Neural cell (in vitro differentiated cells): ENCODE results near the gene FUT8. TPM values are rescaled to one million over a fixed set of nuclear protein-coding genes. Genes with fewer than 3 reads are reported as not detected.
A peak's percentile ranks its signal among the peaks of the same experiment; 100 is the strongest.

ENCODE experiments used
- H2AFZ ChIP-seq: fragments of 200-600, 300-800 bp; sonication (generic), shearing (Covaris generic); 2 replicates; pipeline ENCODE4 v1.6.0; 2014; ENCODE audit warnings: low read depth, mild to moderate bottlenecking, antibody characterized with exemption, low read length, moderate library complexity
- H3F3A ChIP-seq: fragments of 200-600 bp; shearing (Covaris generic); 2 replicates; pipeline ENCODE4 v1.6.1; 2016; ENCODE audit warnings: mild to moderate bottlenecking, moderate library complexity, mixed read lengths, antibody characterized with exemption, low read length; ENCODE audit not compliant: insufficient read depth, poor library complexity, severe bottlenecking
- H3K27ac ChIP-seq: fragments of 200-600, 300-800 bp; sonication (generic), shearing (Covaris generic); 2 replicates; pipeline ENCODE4 v1.5.1; 2014; ENCODE audit warnings: mild to moderate bottlenecking, low read length, moderate library complexity
- H3K27me3 ChIP-seq: fragments of 300-800, 200-600 bp; sonication (generic), shearing (Covaris generic); 2 replicates; pipeline ENCODE4 v1.6.0; 2014; ENCODE audit warnings: mild to moderate bottlenecking, low read depth, low read length, moderate library complexity; ENCODE audit not compliant: insufficient read depth
- H3K36me3 ChIP-seq: fragments of 300-800, 200-600 bp; sonication (generic), shearing (Covaris generic); 2 replicates; pipeline ENCODE4 v1.5.1; 2014; ENCODE audit warnings: mild to moderate bottlenecking, antibody characterized with exemption, low read length, moderate library complexity; ENCODE audit not compliant: insufficient read depth
- H3K4me2 ChIP-seq: fragments of 300-800, 200-600 bp; sonication (generic), shearing (Covaris generic); 2 replicates; pipeline ENCODE4 v1.6.0; 2014; ENCODE audit warnings: mild to moderate bottlenecking, low read length
- H3K4me3 ChIP-seq: fragments of 300-800, 200-600 bp; sonication (generic), shearing (Covaris generic); 2 replicates; pipeline ENCODE4 v1.5.1; 2014; ENCODE audit warnings: mild to moderate bottlenecking, low read length, moderate library complexity
- H3K79me2 ChIP-seq: fragments of 200-600 bp; shearing (Covaris generic); replicated peaks from 2 replicates; pipeline ENCODE4 v1.6.0; 2014; ENCODE audit warnings: mild to moderate bottlenecking, low read length, moderate library complexity; ENCODE audit not compliant: insufficient read depth
- H3K9ac ChIP-seq: fragments of 300-800, 200-600 bp; sonication (generic), shearing (Covaris generic); 2 replicates; pipeline ENCODE4 v1.6.1; 2016; ENCODE audit warnings: mild to moderate bottlenecking, low read length, mixed read lengths
- H3K9me2 ChIP-seq: fragments of 200-600 bp; shearing (Covaris generic); 2 replicates; pipeline ENCODE4 v1.6.1; 2016; ENCODE audit warnings: mild to moderate bottlenecking, low read length, mixed read lengths; ENCODE audit not compliant: insufficient read depth
- H3K9me3 ChIP-seq: fragments of 200-600, 300-800 bp; sonication (generic), shearing (Covaris generic); 2 replicates; pipeline ENCODE4 v1.6.1; 2016; ENCODE audit warnings: mild to moderate bottlenecking, mixed run types, low read length, moderate library complexity, mixed read lengths
- H4K20me1 ChIP-seq: fragments of 200-600 bp; shearing (Covaris generic); 2 replicates; pipeline ENCODE4 v1.6.1; 2016; ENCODE audit warnings: mild to moderate bottlenecking, mixed run types; ENCODE audit not compliant: insufficient read depth
- CTCF ChIP-seq: fragments of 450-650 bp; IDR thresholded peaks from 2 replicates; pipeline ENCODE4 v1.5.1; 2014; ENCODE audit warnings: antibody characterized with exemption, mild to moderate bottlenecking, moderate library complexity; ENCODE audit not compliant: poor library complexity, severe bottlenecking
- EP300 ChIP-seq: fragments of 450-650 bp; conservative IDR thresholded peaks from 2 replicates; pipeline ENCODE4 v1.6.1; 2014; ENCODE audit warnings: antibody characterized with exemption, mild to moderate bottlenecking, moderate library complexity; ENCODE audit not compliant: poor library complexity, severe bottlenecking
- EZH2 ChIP-seq: fragments of 200-600, 300-800 bp; shearing (Covaris generic), sonication (generic); IDR thresholded peaks from 2 replicates; pipeline ENCODE4 v1.6.1; 2014; ENCODE audit warnings: antibody characterized with exemption, low read length, borderline replicate concordance, mild to moderate bottlenecking; ENCODE audit not compliant: insufficient read depth, poor library complexity, severe bottlenecking
- MXI1 ChIP-seq: fragments of 450-650 bp; conservative IDR thresholded peaks from 2 replicates; pipeline ENCODE4 v1.6.1; 2014; ENCODE audit warnings: antibody characterized with exemption, mild to moderate bottlenecking; ENCODE audit not compliant: poor library complexity, severe bottlenecking
- POLR2AphosphoS5 ChIP-seq: IDR thresholded peaks from 2 replicates; pipeline ENCODE4 v1.6.1; 2012
- RAD21 ChIP-seq: fragments of 450-650 bp; conservative IDR thresholded peaks from 2 replicates; pipeline ENCODE4 v1.6.1; 2014; ENCODE audit warnings: antibody characterized with exemption, mild to moderate bottlenecking, moderate library complexity
- REST ChIP-seq: IDR thresholded peaks from 2 replicates; pipeline ENCODE4 v1.6.1; 2012; ENCODE audit warnings: borderline replicate concordance
- SMC3 ChIP-seq: fragments of 450-650 bp; conservative IDR thresholded peaks from 2 replicates; pipeline ENCODE4 v1.6.1; 2014; ENCODE audit warnings: antibody characterized with exemption, mild to moderate bottlenecking, moderate library complexity; ENCODE audit not compliant: poor library complexity
- TAF1 ChIP-seq: IDR thresholded peaks from 2 replicates; pipeline ENCODE4 v1.6.1; 2012; ENCODE audit warnings: low read depth
- polyA plus RNA-seq: library from polyadenylated mRNA; depleted of rRNA; stranded (reverse); fragments of >200 nt; gene quantifications from 2 replicates; pipeline ENCODE4 v1.2.3, GENCODE V29; 2014

FUT8 gene
- polyA plus RNA-seq, 1 donor from 2014 or later: 72.8 TPM

- Histone ChIP-seq H3F3A (no peaks in the 10 kb centered on the region), H3K79me2 (peaks cover 7% of the 10 kb centered on the region), H3K27ac (no peak overlapping the region), H3K4me3 (no peak overlapping the region), H4K20me1 (no peaks in the 10 kb centered on the region), H3K36me3 (no peaks in the 10 kb centered on the region), H3K9ac (no peak overlapping the region), H2AFZ (no peak overlapping the region), H3K9me2 (no peaks in the 10 kb centered on the region), H3K4me2 (no peak overlapping the region), H3K9me3 (no peaks in the 10 kb centered on the region), H3K27me3 (no peaks in the 10 kb centered on the region)
- no peak for TF ChIP-seq RAD21
- TF ChIP-seq TAF1: no peak
- TF ChIP-seq POLR2AphosphoS5: no peak
- no peak for TF ChIP-seq SMC3
- no peak for TF ChIP-seq MXI1
- TF ChIP-seq EP300: no peak
- no peak for TF ChIP-seq EZH2
- TF ChIP-seq CTCF: no peak
- TF ChIP-seq REST: no peak
Observed at GRCh38 chr14:65639216-65639615, 226.7 kb downstream of the FUT8 start.

- Histone ChIP-seq H3F3A (no peaks in the 10 kb centered on the region), H3K27me3 (no peaks in the 10 kb centered on the region), H3K36me3 (no peaks in the 10 kb centered on the region), H4K20me1 (no peaks in the 10 kb centered on the region), H3K9me2 (no peaks in the 10 kb centered on the region), H3K9me3 (no peaks in the 10 kb centered on the region), H3K79me2 (no peaks in the 10 kb centered on the region), H3K27ac (no peak overlapping the region), H3K9ac (no peak overlapping the region), H2AFZ (no peak overlapping the region), H3K4me3 (peak overlapping the region; percentile 8), H3K4me2 (no peak overlapping the region)
- TF ChIP-seq EZH2 (no peak), SMC3 (no peak), MXI1 (no peak), CTCF (no peak), EP300 (no peak), REST (no peak), TAF1 (no peak), POLR2AphosphoS5 (no peak), RAD21 (no peak)
Observed at GRCh38 chr14:65650826-65651225, 238.3 kb downstream of the FUT8 start.
